DND-41 (cell line): ENCODE results near the gene SPTLC3.

ENCODE experiments used
- EZH2 ChIP-seq: IDR thresholded peaks from 3 replicates; pipeline ENCODE4 v1.6.1; 2012; ENCODE audit warnings: borderline replicate concordance, low read depth, mild to moderate bottlenecking, moderate library complexity, low read length, inconsistent platforms; ENCODE audit not compliant: severe bottlenecking
- TF ChIP-seq, protein P1 (sequence below): IDR thresholded peaks from 2 replicates; pipeline ENCODE4 v1.5.1; 2012; ENCODE audit warnings: borderline replicate concordance, low read length, moderate library complexity, mild to moderate bottlenecking; ENCODE audit not compliant: poor library complexity, severe bottlenecking; ENCODE audit errors: extremely low read depth

DNA sequence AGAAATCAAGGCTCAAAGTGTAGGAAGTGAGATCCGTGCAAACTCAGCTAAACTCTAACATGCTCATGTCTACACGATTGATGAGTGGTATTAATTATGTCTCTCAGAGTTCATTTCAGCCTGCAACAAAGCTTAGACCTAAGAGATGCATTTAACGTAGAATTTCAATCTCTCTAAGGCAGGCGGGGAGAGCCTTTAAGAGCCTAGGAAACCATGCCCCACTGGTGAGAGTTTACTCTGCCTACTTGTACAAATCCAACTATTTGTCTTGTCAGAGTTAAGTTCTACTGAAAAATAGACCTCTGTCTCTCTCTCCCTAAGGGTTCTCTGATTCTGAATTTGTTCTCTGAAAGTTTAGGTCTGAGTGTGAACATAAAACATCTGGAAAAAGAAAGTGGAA is 100.9 kb downstream of the SPTLC3 start:
- TF ChIP-seq, protein P1, sequence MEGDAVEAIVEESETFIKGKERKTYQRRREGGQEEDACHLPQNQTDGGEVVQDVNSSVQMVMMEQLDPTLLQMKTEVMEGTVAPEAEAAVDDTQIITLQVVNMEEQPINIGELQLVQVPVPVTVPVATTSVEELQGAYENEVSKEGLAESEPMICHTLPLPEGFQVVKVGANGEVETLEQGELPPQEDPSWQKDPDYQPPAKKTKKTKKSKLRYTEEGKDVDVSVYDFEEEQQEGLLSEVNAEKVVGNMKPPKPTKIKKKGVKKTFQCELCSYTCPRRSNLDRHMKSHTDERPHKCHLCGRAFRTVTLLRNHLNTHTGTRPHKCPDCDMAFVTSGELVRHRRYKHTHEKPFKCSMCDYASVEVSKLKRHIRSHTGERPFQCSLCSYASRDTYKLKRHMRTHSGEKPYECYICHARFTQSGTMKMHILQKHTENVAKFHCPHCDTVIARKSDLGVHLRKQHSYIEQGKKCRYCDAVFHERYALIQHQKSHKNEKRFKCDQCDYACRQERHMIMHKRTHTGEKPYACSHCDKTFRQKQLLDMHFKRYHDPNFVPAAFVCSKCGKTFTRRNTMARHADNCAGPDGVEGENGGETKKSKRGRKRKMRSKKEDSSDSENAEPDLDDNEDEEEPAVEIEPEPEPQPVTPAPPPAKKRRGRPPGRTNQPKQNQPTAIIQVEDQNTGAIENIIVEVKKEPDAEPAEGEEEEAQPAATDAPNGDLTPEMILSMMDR = no peak
- no peak for TF ChIP-seq EZH2
